T-helper 1 cell treated with Interleukin-12 subunit alpha and Interleukin-12 subunit beta and Interleukin-4 antibody, amounts not matched to agents 30 μg/mL and 1 μg/mL, for 36 hours (primary cell): ENCODE measurements around the gene SPATA13.

Experiments used
- H3K27ac Mint-ChIP-seq: one replicate; pipeline ENCODE4 v1.8.0; 2021; ENCODE audit warnings: mild to moderate bottlenecking, mixed read lengths
- H3K27me3 Mint-ChIP-seq: one replicate; pipeline ENCODE4 v1.8.0; 2021; ENCODE audit warnings: low read depth, mixed read lengths
- H3K36me3 Mint-ChIP-seq: one replicate; pipeline ENCODE4 v1.8.0; 2021; ENCODE audit warnings: low read depth, mixed read lengths
- H3K4me1 Mint-ChIP-seq: one replicate; pipeline ENCODE4 v1.8.0; 2021; ENCODE audit warnings: low read depth, mixed read lengths
- H3K4me3 Mint-ChIP-seq: one replicate; pipeline ENCODE4 v1.8.0; 2021; ENCODE audit warnings: mild to moderate bottlenecking, moderate library complexity, mixed read lengths
- H3K9me3 Mint-ChIP-seq: one replicate; pipeline ENCODE4 v1.8.0; 2021; ENCODE audit warnings: mixed read lengths

SPATA13 gene

GRCh38 chr13:24244802-24245201 is 84.3 kb downstream of the SPATA13 start:
- Mint-ChIP-seq H3K27ac (no peak overlapping the region), H3K4me3 (no peak overlapping the region), H3K27me3 (no peaks in the 10 kb centered on the region), H3K4me1 (peaks cover 1% of the 10 kb centered on the region), H3K9me3 (no peaks in the 10 kb centered on the region), H3K36me3 (peaks cover 2% of the 10 kb centered on the region)

GRCh38 chr13:24247016-24247415 is 86.5 kb downstream of the SPATA13 start:
- Mint-ChIP-seq H3K36me3 (peaks cover 7% of the 10 kb centered on the region), H3K27ac (no peak overlapping the region), H3K4me1 (peaks cover 16% of the 10 kb centered on the region), H3K9me3 (no peaks in the 10 kb centered on the region), H3K4me3 (no peak overlapping the region), H3K27me3 (no peaks in the 10 kb centered on the region)

- H3K36me3 Mint-ChIP-seq: peaks cover 23% of the 10 kb centered on the region
- peak overlapping the region; percentile 47 for H3K4me3 Mint-ChIP-seq
- peaks cover 40% of the 10 kb centered on the region for H3K4me1 Mint-ChIP-seq
- no peaks in the 10 kb centered on the region for H3K27me3 Mint-ChIP-seq
- no peaks in the 10 kb centered on the region for H3K9me3 Mint-ChIP-seq
- H3K27ac Mint-ChIP-seq: peak overlapping the region; percentile 61
Observed at GRCh38 chr13:24249624-24250023, 89.1 kb downstream of the SPATA13 start.

- peak overlapping the region; percentile 94 for H3K4me3 Mint-ChIP-seq
- H3K27ac Mint-ChIP-seq: peak overlapping the region; percentile 96
- peaks cover 48% of the 10 kb centered on the region for H3K4me1 Mint-ChIP-seq
- H3K27me3 Mint-ChIP-seq: no peaks in the 10 kb centered on the region
- H3K36me3 Mint-ChIP-seq: peaks cover 31% of the 10 kb centered on the region
- H3K9me3 Mint-ChIP-seq: no peaks in the 10 kb centered on the region
Observed at GRCh38 chr13:24250376-24251057, 90.0 kb downstream of the SPATA13 start.

- H3K27me3 Mint-ChIP-seq: no peaks in the 10 kb centered on the region
- H3K36me3 Mint-ChIP-seq: peaks cover 35% of the 10 kb centered on the region
- H3K4me3 Mint-ChIP-seq: peak overlapping the region; percentile 94
- H3K27ac Mint-ChIP-seq: peak overlapping the region; percentile 96
- H3K4me1 Mint-ChIP-seq: peaks cover 53% of the 10 kb centered on the region
- no peaks in the 10 kb centered on the region for H3K9me3 Mint-ChIP-seq
Observed at GRCh38 chr13:24251525-24251924, 91.0 kb downstream of the SPATA13 start.

- no peaks in the 10 kb centered on the region for H3K9me3 Mint-ChIP-seq
- H3K27me3 Mint-ChIP-seq: no peaks in the 10 kb centered on the region
- H3K27ac Mint-ChIP-seq: peak overlapping the region; percentile 96
- peak overlapping the region; percentile 94 for H3K4me3 Mint-ChIP-seq
- peaks cover 41% of the 10 kb centered on the region for H3K36me3 Mint-ChIP-seq
- peaks cover 59% of the 10 kb centered on the region for H3K4me1 Mint-ChIP-seq
Observed at GRCh38 chr13:24252136-24252535, 91.6 kb downstream of the SPATA13 start.

- H3K9me3 Mint-ChIP-seq: no peaks in the 10 kb centered on the region
- H3K4me1 Mint-ChIP-seq: peaks cover 61% of the 10 kb centered on the region
- H3K27ac Mint-ChIP-seq: peak overlapping the region; percentile 96
- peak overlapping the region; percentile 94 for H3K4me3 Mint-ChIP-seq
- H3K36me3 Mint-ChIP-seq: peaks cover 43% of the 10 kb centered on the region
- H3K27me3 Mint-ChIP-seq: no peaks in the 10 kb centered on the region
Observed at GRCh38 chr13:24253520-24254145, 93.1 kb downstream of the SPATA13 start.

- Mint-ChIP-seq H3K9me3 (no peaks in the 10 kb centered on the region), H3K4me3 (peak overlapping the region; percentile 94), H3K4me1 (peaks cover 66% of the 10 kb centered on the region), H3K27ac (peak overlapping the region; percentile 96), H3K36me3 (peaks cover 46% of the 10 kb centered on the region), H3K27me3 (no peaks in the 10 kb centered on the region)
Observed at GRCh38 chr13:24254146-24254841, 93.8 kb downstream of the SPATA13 start.

GRCh38 chr13:24257497-24257896 is 97.0 kb downstream of the SPATA13 start:
- H3K36me3 Mint-ChIP-seq: peaks cover 41% of the 10 kb centered on the region
- H3K9me3 Mint-ChIP-seq: no peaks in the 10 kb centered on the region
- no peak overlapping the region for H3K4me3 Mint-ChIP-seq
- H3K4me1 Mint-ChIP-seq: peaks cover 69% of the 10 kb centered on the region
- H3K27me3 Mint-ChIP-seq: no peaks in the 10 kb centered on the region
- no peak overlapping the region for H3K27ac Mint-ChIP-seq

GRCh38 chr13:24261566-24261965 is 101.0 kb downstream of the SPATA13 start:
- Mint-ChIP-seq H3K4me1 (peaks cover 63% of the 10 kb centered on the region), H3K36me3 (peaks cover 29% of the 10 kb centered on the region), H3K27ac (peak overlapping the region; percentile 37), H3K27me3 (no peaks in the 10 kb centered on the region), H3K9me3 (no peaks in the 10 kb centered on the region), H3K4me3 (peak overlapping the region; percentile 19)

- Mint-ChIP-seq H3K36me3 (peaks cover 35% of the 10 kb centered on the region), H3K4me3 (peak overlapping the region; percentile 7), H3K9me3 (no peaks in the 10 kb centered on the region), H3K27me3 (no peaks in the 10 kb centered on the region), H3K27ac (no peak overlapping the region), H3K4me1 (peaks cover 71% of the 10 kb centered on the region)
Observed at GRCh38 chr13:24263632-24264031, 103.1 kb downstream of the SPATA13 start.

- peak overlapping the region; percentile 88 for H3K27ac Mint-ChIP-seq
- peak overlapping the region; percentile 63 for H3K4me3 Mint-ChIP-seq
- H3K36me3 Mint-ChIP-seq: peaks cover 32% of the 10 kb centered on the region
- peaks cover 71% of the 10 kb centered on the region for H3K4me1 Mint-ChIP-seq
- H3K9me3 Mint-ChIP-seq: no peaks in the 10 kb centered on the region
- no peaks in the 10 kb centered on the region for H3K27me3 Mint-ChIP-seq
Observed at GRCh38 chr13:24264976-24265375, 104.5 kb downstream of the SPATA13 start.

- H3K4me1 Mint-ChIP-seq: peaks cover 71% of the 10 kb centered on the region
- H3K27ac Mint-ChIP-seq: peak overlapping the region; percentile 88
- no peaks in the 10 kb centered on the region for H3K27me3 Mint-ChIP-seq
- no peaks in the 10 kb centered on the region for H3K9me3 Mint-ChIP-seq
- H3K4me3 Mint-ChIP-seq: peak overlapping the region; percentile 63
- H3K36me3 Mint-ChIP-seq: peaks cover 34% of the 10 kb centered on the region
Observed at GRCh38 chr13:24265453-24265852, 104.9 kb downstream of the SPATA13 start.

- Mint-ChIP-seq H3K4me1 (peaks cover 69% of the 10 kb centered on the region), H3K9me3 (no peaks in the 10 kb centered on the region), H3K4me3 (peak overlapping the region; percentile 85), H3K27ac (peak overlapping the region; percentile 90), H3K36me3 (peaks cover 32% of the 10 kb centered on the region), H3K27me3 (peaks cover 3% of the 10 kb centered on the region)
Observed at GRCh38 chr13:24267274-24267673, 106.8 kb downstream of the SPATA13 start.

- peaks cover 3% of the 10 kb centered on the region for H3K27me3 Mint-ChIP-seq
- peak overlapping the region; percentile 90 for H3K27ac Mint-ChIP-seq
- H3K4me1 Mint-ChIP-seq: peaks cover 69% of the 10 kb centered on the region
- H3K36me3 Mint-ChIP-seq: peaks cover 34% of the 10 kb centered on the region
- H3K4me3 Mint-ChIP-seq: peak overlapping the region; percentile 85
- no peaks in the 10 kb centered on the region for H3K9me3 Mint-ChIP-seq
Observed at GRCh38 chr13:24267801-24268200, 107.3 kb downstream of the SPATA13 start.
